HFF-Myc (cell line): ENCODE results near the gene NRG4.
A peak's percentile ranks its signal among the peaks of the same experiment; 100 is the strongest.
"Not testable (repeated sequence)": the region's sequence is repeated elsewhere in the genome, so short reads cannot be mapped to it uniquely, and the experiment has no call there.

Experiments
- DNase-seq: peaks from one replicate; pipeline ENCODE4 v3.0.0-alpha.2; 2011; ENCODE audit warnings: low read depth; ENCODE audit errors: extremely low read depth
- H3K4me3 ChIP-seq: replicated peaks from 2 replicates; pipeline ENCODE4 v1.5.1; 2011; ENCODE audit warnings: low read depth, mild to moderate bottlenecking, control low read depth, low read length
- CTCF ChIP-seq: IDR thresholded peaks from 2 replicates; pipeline ENCODE4 v1.5.1; 2012; ENCODE audit warnings: mild to moderate bottlenecking, low read depth, low read length, control low read depth; ENCODE audit errors: missing control alignments

Gene NRG4

DNA sequence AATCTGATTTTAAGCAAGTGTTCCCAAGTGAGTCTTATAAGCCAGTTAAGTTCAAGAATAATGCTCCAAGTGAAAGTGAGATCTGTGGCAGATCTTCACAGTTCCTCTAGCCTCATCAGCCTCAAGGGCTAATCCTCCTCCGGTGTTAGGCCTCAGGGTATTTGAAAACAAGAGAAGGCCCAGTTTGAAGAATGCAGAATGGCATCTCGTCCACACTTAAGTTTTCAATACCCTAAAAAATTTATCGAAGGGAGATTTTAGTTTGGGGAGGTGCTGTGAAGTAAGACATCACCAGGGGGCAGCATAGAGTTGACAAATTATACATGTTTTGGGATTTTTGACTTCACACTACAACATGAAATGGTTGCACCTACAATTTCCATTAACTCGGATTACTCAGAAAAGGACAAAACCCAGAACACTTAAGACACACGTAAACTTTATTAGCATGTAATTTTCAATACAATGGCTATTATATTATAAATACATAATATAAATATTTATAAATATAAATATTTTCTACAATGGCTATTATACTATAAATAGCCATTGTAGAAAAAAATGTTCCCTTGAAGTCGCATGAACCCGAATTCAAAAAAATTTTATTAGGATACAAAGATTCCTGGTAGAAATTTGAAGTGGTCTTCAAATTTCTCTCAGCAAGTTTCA is 45.2 kb upstream of the NRG4 start:
- peak; percentile 14 for DNase-seq
- peak; percentile 67 for TF ChIP-seq CTCF
- H3K4me3 ChIP-seq, result no peak overlapping the region

DNA sequence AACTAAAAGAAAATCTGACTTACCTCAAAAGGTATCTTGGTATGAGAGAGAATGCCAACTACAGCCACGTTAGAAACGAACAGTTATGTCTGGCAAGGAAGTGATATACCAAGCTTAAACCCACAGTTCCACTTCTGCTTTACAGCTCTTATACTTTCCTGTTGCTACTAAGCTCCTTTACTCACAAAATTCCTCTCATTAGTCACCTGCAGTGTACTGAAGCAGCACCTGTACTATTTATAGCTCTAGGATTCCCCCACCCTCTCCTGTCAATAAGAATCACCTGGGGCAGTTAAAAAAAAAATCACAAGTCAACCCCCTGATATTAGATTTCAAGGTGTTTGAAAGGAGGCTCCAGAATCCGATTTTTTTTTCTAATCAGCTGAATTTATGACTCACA is 44.7 kb upstream of the NRG4 start:
- H3K4me3 ChIP-seq, result no peak overlapping the region
- DNase-seq, result no peak
- no peak for TF ChIP-seq CTCF

DNA sequence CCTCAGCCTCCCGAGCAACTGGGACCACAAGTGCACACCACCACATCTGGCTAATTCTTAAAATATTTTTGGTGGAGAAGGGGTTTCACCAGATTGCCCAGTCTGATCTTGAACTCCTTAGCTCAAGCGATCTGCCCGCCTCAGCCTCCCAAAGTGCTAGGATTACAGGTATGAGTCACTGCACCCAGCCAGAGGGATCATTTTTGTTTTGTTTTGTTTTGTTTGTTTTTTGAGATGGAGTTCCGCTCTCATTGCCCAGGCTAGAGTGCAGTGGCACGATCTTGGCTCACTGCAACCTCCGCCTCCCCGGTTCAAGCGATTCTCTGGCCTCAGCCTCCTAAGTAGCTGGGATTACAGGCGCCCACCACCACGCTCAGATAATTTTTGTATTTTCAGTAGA is 42.0 kb upstream of the NRG4 start:
- DNase-seq, result not testable (repeated sequence)

DNA sequence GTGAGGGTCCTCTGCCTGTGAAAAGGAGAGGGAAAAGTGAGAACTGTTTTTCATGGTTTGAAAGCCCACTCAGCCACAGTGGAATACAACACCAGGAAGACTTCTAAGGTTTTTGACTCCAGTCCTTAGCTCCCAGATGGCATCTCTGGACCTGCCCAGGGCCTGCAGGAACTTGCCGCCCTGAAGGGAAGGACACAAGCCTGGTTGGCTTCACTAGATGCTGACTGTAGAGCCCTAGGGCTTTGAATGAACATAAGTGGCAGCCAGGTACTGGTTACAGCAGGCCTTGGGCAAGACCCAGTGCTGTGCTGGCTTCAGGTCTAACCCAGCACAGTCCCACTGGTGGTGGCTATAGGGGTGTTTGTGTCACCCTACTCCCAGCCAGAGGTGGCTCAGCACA is 26.3 kb upstream of the NRG4 start:
- H3K4me3 ChIP-seq, result no peak overlapping the region
- no peak for TF ChIP-seq CTCF
- DNase-seq, result no peak

More for the DNA sequence above, 42.0 kb upstream of the NRG4 start:
- H3K4me3 ChIP-seq, result not testable (repeated sequence)

- DNase-seq, result no peak
- H3K4me3 ChIP-seq, result no peak overlapping the region
- no peak for TF ChIP-seq CTCF
These were observed 23.4 kb upstream of the NRG4 start for GRCh38 chr15:76035593-76035992.

GRCh38 chr15:76034111-76034510 is 21.9 kb upstream of the NRG4 start:
- no peak for TF ChIP-seq CTCF
- DNase-seq, result no peak
- H3K4me3 ChIP-seq, result no peak overlapping the region

- no peak overlapping the region for H3K4me3 ChIP-seq
- no peak for DNase-seq
- no peak for TF ChIP-seq CTCF
These were observed 21.2 kb upstream of the NRG4 start for GRCh38 chr15:76033438-76033837.
